ENCODE results near the gene NRAS.

DNA sequence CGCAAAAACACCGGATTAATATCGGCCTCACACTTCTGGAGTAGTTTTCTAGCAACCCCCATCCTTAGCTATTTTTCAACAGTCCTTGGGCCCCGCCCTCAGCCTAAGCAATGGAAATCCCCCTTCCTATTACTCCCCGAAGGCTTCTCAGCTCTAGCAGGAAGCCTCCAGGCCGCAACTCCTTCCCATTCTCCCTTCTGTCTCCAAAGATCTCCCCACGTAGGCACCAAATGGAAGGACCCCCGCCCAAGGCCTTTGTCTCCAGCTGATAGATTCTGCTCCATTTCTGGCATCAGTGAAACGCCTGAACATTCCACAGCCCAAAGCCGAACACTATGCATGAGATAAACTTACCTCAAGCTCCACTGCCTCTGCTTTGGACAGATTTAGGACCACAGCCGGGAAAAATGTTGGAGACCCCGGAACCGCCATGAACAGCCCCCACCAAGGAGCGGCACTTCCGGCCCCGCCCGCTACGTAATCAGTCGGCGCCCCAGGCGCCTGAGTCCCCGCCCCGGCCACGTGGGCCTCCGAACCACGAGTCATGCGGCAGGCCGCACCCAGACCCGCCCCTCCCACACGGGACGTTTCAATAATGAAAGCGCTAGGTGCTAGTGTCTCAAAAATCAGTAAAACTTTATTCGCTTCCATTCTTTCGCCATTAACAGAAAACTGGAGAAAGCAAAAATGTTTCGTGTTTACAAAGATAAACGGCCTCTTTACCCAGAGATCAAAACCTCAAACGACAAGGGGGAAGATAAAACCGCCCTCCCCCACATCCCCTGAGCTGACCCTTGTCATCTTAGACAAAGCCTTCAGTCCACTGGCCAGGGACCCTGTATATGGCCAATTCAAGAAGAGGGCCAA lies at the start of gene NRAS:
- TF ChIP-seq POLR2A (IDR thresholded peaks at IDR 0.05) = no peak
- peak; percentile 5 for TF ChIP-seq EP300 (IDR thresholded peaks at IDR 0.05)
- TF ChIP-seq, protein P1, sequence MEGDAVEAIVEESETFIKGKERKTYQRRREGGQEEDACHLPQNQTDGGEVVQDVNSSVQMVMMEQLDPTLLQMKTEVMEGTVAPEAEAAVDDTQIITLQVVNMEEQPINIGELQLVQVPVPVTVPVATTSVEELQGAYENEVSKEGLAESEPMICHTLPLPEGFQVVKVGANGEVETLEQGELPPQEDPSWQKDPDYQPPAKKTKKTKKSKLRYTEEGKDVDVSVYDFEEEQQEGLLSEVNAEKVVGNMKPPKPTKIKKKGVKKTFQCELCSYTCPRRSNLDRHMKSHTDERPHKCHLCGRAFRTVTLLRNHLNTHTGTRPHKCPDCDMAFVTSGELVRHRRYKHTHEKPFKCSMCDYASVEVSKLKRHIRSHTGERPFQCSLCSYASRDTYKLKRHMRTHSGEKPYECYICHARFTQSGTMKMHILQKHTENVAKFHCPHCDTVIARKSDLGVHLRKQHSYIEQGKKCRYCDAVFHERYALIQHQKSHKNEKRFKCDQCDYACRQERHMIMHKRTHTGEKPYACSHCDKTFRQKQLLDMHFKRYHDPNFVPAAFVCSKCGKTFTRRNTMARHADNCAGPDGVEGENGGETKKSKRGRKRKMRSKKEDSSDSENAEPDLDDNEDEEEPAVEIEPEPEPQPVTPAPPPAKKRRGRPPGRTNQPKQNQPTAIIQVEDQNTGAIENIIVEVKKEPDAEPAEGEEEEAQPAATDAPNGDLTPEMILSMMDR (IDR thresholded peaks at IDR 0.05) = no peak
